Activated naive CD4-positive, alpha-beta T cell treated with anti-CD3 and anti-CD28 coated beads, Interleukin-2, amount 50 U/mL, for 24 hours (primary cell): Measurements from ENCODE around the gene EPB41.
"Not testable (repeated sequence)": the region's sequence is repeated elsewhere in the genome, so short reads cannot be mapped to it uniquely, and the experiment has no call there.

Experiments
- H3K27ac Mint-ChIP-seq: one replicate; pipeline ENCODE4 v1.8.0; 2021; ENCODE audit warnings: mild to moderate bottlenecking, mixed read lengths
- H3K27me3 Mint-ChIP-seq: one replicate; pipeline ENCODE4 v1.8.0; 2021; ENCODE audit warnings: mixed read lengths
- H3K36me3 Mint-ChIP-seq: one replicate; pipeline ENCODE4 v1.8.0; 2021; ENCODE audit warnings: mixed read lengths
- H3K4me1 Mint-ChIP-seq: one replicate; pipeline ENCODE4 v1.8.0; 2021; ENCODE audit warnings: mixed read lengths
- H3K4me3 Mint-ChIP-seq: one replicate; pipeline ENCODE4 v1.8.0; 2021; ENCODE audit warnings: mild to moderate bottlenecking, mixed read lengths
- H3K9me3 Mint-ChIP-seq: one replicate; pipeline ENCODE4 v1.8.0; 2021; ENCODE audit warnings: mixed read lengths

Gene EPB41

GRCh38 chr1:28933918-28934317 is 19.5 kb downstream of the EPB41 start:
- peak overlapping the region; percentile 57 for H3K4me3 Mint-ChIP-seq
- H3K9me3 Mint-ChIP-seq = no peaks in the 10 kb centered on the region
- H3K27me3 Mint-ChIP-seq = no peaks in the 10 kb centered on the region
- H3K4me1 Mint-ChIP-seq = peaks cover 69% of the 10 kb centered on the region
- H3K27ac Mint-ChIP-seq = peak overlapping the region; percentile 15
- H3K36me3 Mint-ChIP-seq = peaks cover 6% of the 10 kb centered on the region

DNA sequence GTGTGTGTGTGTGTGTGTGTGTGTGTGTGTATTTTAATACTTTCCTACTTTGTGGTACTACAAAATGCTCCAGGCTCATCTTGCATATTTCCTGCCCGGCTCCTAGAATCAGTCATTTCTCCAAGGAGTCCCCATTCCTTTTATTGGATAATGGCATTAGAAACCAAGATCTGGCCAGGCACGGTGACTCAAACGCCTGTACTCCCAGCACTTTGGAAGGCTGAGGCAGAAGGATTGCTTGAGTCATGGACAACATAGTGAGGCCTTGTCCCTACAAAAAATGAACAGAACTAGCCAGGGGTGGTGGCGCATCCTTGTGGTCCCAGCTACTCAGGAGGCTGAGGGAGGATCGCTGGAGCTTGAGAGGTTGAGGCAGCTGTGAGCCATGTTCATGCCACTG is 20.3 kb downstream of the EPB41 start:
- H3K27ac Mint-ChIP-seq = peak overlapping the region; percentile 41
- no peaks in the 10 kb centered on the region for H3K27me3 Mint-ChIP-seq
- no peaks in the 10 kb centered on the region for H3K9me3 Mint-ChIP-seq
- peaks cover 6% of the 10 kb centered on the region for H3K36me3 Mint-ChIP-seq
- peak overlapping the region; percentile 42 for H3K4me3 Mint-ChIP-seq
- H3K4me1 Mint-ChIP-seq = peaks cover 74% of the 10 kb centered on the region

- peaks cover 78% of the 10 kb centered on the region for H3K4me1 Mint-ChIP-seq
- no peak overlapping the region for H3K27ac Mint-ChIP-seq
Observed at GRCh38 chr1:28935293-28935692, 20.9 kb downstream of the EPB41 start.

DNA sequence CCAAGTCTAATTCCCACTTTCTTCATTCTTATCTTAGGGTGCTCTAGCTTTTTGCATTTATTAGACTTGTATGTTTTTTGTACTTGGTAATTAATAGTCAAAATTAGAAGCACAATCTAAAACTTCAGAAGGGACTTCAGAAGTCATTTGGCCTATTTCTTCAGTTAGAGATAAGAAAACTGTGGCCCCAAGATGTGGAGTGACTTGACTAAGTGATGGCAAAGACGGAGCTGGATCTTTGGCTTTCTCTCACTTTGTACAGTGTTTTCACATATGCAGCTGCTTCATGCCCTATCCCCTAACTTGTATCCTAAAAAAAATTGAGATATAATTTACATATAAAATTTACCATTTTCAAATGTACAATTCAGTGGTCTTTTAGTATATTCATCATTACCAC is 21.7 kb downstream of the EPB41 start:
- no peaks in the 10 kb centered on the region for H3K9me3 Mint-ChIP-seq
- H3K4me3 Mint-ChIP-seq = peak overlapping the region; percentile 12
- H3K4me1 Mint-ChIP-seq = peaks cover 78% of the 10 kb centered on the region
- peaks cover 6% of the 10 kb centered on the region for H3K36me3 Mint-ChIP-seq
- peak overlapping the region; percentile 60 for H3K27ac Mint-ChIP-seq
- H3K27me3 Mint-ChIP-seq = no peaks in the 10 kb centered on the region

More at GRCh38 chr1:28935293-28935692, 20.9 kb downstream of the EPB41 start:
- no peaks in the 10 kb centered on the region for H3K27me3 Mint-ChIP-seq
- H3K36me3 Mint-ChIP-seq = peaks cover 6% of the 10 kb centered on the region
- H3K4me3 Mint-ChIP-seq = no peak overlapping the region
- no peaks in the 10 kb centered on the region for H3K9me3 Mint-ChIP-seq

DNA sequence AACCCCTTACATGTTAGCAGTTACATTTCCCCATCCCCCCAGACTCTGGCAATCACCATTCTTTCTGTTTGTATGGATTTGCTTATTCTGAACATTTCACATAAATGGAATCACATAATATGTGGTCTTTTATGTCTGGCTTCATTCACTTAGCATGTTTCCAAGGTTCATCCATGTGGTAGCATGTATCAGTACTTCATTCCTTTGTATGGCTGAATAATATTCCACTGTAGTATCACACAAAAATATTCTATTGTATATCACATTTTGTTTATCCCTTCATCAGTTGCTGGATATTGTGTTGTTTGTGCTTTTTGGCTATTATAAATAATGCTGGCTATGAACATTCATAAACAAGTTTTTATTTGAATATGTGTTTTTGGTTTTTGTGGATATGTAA is 22.2 kb downstream of the EPB41 start:
- H3K36me3 Mint-ChIP-seq = peaks cover 6% of the 10 kb centered on the region
- no peak overlapping the region for H3K4me3 Mint-ChIP-seq
- no peaks in the 10 kb centered on the region for H3K27me3 Mint-ChIP-seq
- H3K4me1 Mint-ChIP-seq = peaks cover 82% of the 10 kb centered on the region
- no peak overlapping the region for H3K27ac Mint-ChIP-seq
- no peaks in the 10 kb centered on the region for H3K9me3 Mint-ChIP-seq

DNA sequence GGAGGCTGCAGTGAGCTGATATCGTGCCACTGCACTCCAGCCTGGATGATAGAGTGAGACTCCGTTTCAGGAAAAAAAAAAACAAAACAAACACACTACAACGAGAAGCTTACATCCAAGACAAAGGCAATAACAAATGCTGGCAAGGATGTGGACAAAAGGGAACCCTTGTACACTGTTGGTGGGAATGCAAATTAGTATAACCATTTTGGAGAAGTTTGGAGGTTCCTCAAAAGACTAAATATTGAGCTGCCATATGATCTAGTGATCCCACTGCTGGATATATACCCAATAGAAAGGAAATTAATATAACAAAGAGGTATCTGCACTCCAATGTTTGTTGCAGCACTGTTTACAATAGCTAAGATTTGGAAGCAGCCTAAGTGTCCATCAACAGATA is 29.2 kb downstream of the EPB41 start:
- not testable (repeated sequence) for H3K27ac Mint-ChIP-seq, H3K9me3 Mint-ChIP-seq, H3K27me3 Mint-ChIP-seq, H3K36me3 Mint-ChIP-seq, H3K4me3 Mint-ChIP-seq
- peaks cover 83% of the 10 kb centered on the region for H3K4me1 Mint-ChIP-seq

GRCh38 chr1:28950006-28950405 is 35.6 kb downstream of the EPB41 start:
- no peaks in the 10 kb centered on the region for H3K27me3 Mint-ChIP-seq
- no peak overlapping the region for H3K4me3 Mint-ChIP-seq
- peak overlapping the region; percentile 4 for H3K27ac Mint-ChIP-seq
- H3K4me1 Mint-ChIP-seq = peaks cover 69% of the 10 kb centered on the region
- H3K36me3 Mint-ChIP-seq = peaks cover 9% of the 10 kb centered on the region
- H3K9me3 Mint-ChIP-seq = no peaks in the 10 kb centered on the region

- H3K36me3 Mint-ChIP-seq = peaks cover 9% of the 10 kb centered on the region
- no peaks in the 10 kb centered on the region for H3K27me3 Mint-ChIP-seq
- H3K27ac Mint-ChIP-seq = peak overlapping the region; percentile 77
- no peak overlapping the region for H3K4me3 Mint-ChIP-seq
- peaks cover 68% of the 10 kb centered on the region for H3K4me1 Mint-ChIP-seq
- no peaks in the 10 kb centered on the region for H3K9me3 Mint-ChIP-seq
Observed at GRCh38 chr1:28950449-28950848, 36.1 kb downstream of the EPB41 start.

DNA sequence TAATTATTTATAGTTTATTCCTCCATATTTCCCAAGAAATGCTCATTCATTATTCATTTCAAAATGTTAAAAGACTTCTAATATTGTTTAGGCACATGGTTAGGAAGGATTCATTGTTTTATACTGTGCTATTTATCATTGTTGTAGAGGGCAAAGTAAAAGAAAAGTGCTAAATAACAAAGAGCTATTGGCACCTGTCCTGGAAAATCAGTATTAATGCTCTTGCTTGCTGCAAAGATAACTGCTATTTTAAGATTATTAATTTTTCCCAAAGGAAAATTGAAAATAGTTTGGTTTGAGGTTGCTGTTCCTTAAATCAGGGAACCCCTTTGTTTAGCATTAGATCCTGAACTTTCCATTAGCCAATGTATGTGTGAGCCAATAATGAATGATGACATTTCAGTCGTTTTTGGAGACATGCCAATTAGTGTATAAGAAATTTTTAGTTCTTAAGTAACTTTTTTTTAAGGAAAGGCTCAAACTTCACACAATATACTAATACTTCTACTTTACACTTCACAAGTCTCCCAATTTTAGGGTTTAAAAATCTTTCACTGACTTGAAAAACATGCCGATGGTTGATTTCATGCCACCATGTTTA is 39.9 kb downstream of the EPB41 start:
- Mint-ChIP-seq H3K4me3 (no peak overlapping the region), H3K27me3 (no peaks in the 10 kb centered on the region), H3K4me1 (peaks cover 75% of the 10 kb centered on the region), H3K27ac (no peak overlapping the region), H3K36me3 (peaks cover 3% of the 10 kb centered on the region), H3K9me3 (no peaks in the 10 kb centered on the region)

DNA sequence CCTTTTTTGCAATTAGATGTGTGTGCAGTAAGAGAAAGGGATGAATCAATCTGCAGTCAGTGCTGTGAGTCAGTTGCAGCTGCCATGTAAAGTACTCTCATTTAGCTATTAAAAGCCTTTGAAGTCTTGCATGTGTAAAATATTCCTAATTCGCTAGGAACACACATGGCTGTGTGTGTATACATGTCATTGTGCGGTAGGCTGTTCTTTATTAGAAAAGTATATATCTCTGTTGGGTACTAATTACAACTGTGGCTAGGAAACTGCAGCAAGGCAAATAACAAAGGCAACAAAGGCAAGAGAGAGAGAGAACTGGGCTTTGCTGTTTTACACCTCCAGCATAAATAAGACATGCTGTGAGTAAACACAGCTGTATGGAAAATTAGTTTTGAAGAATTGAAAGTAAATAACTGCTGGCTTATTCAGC is 41.7 kb downstream of the EPB41 start:
- H3K9me3 Mint-ChIP-seq = no peaks in the 10 kb centered on the region
- H3K36me3 Mint-ChIP-seq = peaks cover 3% of the 10 kb centered on the region
- H3K27ac Mint-ChIP-seq = peak overlapping the region; percentile 83
- no peaks in the 10 kb centered on the region for H3K27me3 Mint-ChIP-seq
- H3K4me3 Mint-ChIP-seq = peak overlapping the region; percentile 11
- peaks cover 71% of the 10 kb centered on the region for H3K4me1 Mint-ChIP-seq

- H3K27ac Mint-ChIP-seq = peak overlapping the region; percentile 77
- H3K36me3 Mint-ChIP-seq, H3K9me3 Mint-ChIP-seq, H3K4me3 Mint-ChIP-seq, H3K27me3 Mint-ChIP-seq: not testable (repeated sequence)
- peaks cover 79% of the 10 kb centered on the region for H3K4me1 Mint-ChIP-seq
Observed at GRCh38 chr1:28962114-28962831, 47.9 kb downstream of the EPB41 start.

GRCh38 chr1:28965271-28965870 is 51.0 kb downstream of the EPB41 start:
- H3K4me1 Mint-ChIP-seq = peaks cover 69% of the 10 kb centered on the region
- peak overlapping the region; percentile 77 for H3K27ac Mint-ChIP-seq
- H3K9me3 Mint-ChIP-seq = no peaks in the 10 kb centered on the region
- no peak overlapping the region for H3K4me3 Mint-ChIP-seq
- peaks cover 4% of the 10 kb centered on the region for H3K36me3 Mint-ChIP-seq
- no peaks in the 10 kb centered on the region for H3K27me3 Mint-ChIP-seq

- Mint-ChIP-seq H3K27me3 (no peaks in the 10 kb centered on the region), H3K36me3 (peaks cover 6% of the 10 kb centered on the region), H3K4me1 (peaks cover 72% of the 10 kb centered on the region), H3K4me3 (no peak overlapping the region), H3K9me3 (no peaks in the 10 kb centered on the region), H3K27ac (peak overlapping the region; percentile 76)
Observed at GRCh38 chr1:28966617-28967016, 52.2 kb downstream of the EPB41 start.

GRCh38 chr1:28971980-28972771 is 57.8 kb downstream of the EPB41 start:
- H3K9me3 Mint-ChIP-seq = no peaks in the 10 kb centered on the region
- H3K27me3 Mint-ChIP-seq = no peaks in the 10 kb centered on the region
- H3K4me1 Mint-ChIP-seq = peaks cover 74% of the 10 kb centered on the region
- peak overlapping the region; percentile 93 for H3K27ac Mint-ChIP-seq
- H3K4me3 Mint-ChIP-seq = peak overlapping the region; percentile 61
- H3K36me3 Mint-ChIP-seq = peaks cover 19% of the 10 kb centered on the region

GRCh38 chr1:28973596-28974421 is 59.4 kb downstream of the EPB41 start:
- Mint-ChIP-seq H3K9me3 (no peaks in the 10 kb centered on the region), H3K4me1 (peaks cover 81% of the 10 kb centered on the region), H3K27me3 (no peaks in the 10 kb centered on the region), H3K4me3 (peak overlapping the region; percentile 2), H3K27ac (peak overlapping the region; percentile 74), H3K36me3 (peaks cover 19% of the 10 kb centered on the region)
